ENCODE results near the gene NEDD4L. TPM values are rescaled to one million over a fixed set of nuclear protein-coding genes. Genes with fewer than 3 reads are reported as not detected.

The NEDD4L gene
- total RNA-seq, 1 experiment from 2014 or later, result 57.4 TPM

DNA sequence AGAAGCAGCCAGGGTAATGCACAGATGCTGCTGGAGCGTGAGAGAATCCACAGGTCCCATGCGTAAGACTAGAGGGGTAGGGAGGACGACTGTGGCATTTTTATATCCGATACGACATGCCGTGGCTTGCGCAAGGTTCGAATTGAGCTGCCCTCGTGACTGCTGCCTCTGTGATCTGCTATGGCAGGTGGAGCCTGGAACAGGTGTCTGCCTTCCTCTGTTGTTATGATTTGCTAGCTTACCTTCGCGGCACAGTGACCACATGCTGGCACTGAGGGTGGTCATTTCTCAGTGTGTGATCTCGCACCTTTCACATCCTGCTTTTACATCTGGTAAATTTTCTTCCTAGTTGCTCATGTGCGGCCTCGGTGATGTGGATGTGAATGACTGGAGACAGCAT lies 344.7 kb downstream of the NEDD4L start:
- Histone ChIP-seq H3K4me2 (no peak overlapping the region), H3K27ac (no peak overlapping the region), H3K36me3 (ENCODE audit: low read depth) (peaks cover 50% of the 10 kb centered on the region), H3K9me2 (ENCODE audit: insufficient read depth) (no peaks in the 10 kb centered on the region), H3K79me2 (ENCODE audit: low read depth) (no peaks in the 10 kb centered on the region), H2AFZ (no peak overlapping the region), H3K27me3 (ENCODE audit: insufficient read depth, low read depth) (no peaks in the 10 kb centered on the region), H4K20me1 (ENCODE audit: insufficient read depth) (no peaks in the 10 kb centered on the region), H3K4me3 (no peak overlapping the region), H3F3A (ENCODE audit: insufficient read depth, low read depth) (peaks cover 8% of the 10 kb centered on the region; the same call in 1 of the 2 replicates), H3K4me1 (replicated peaks; ENCODE audit: insufficient read depth) (no peaks in the 10 kb centered on the region), H3K9me3 (ENCODE audit: insufficient read depth, low read depth) (no peaks in the 10 kb centered on the region)
- no peak for DNase-seq
- intact Hi-C loops (cut with micrococcal nuclease; ENCODE audit: unreplicated experiment), result no loop called here
- TF ChIP-seq, protein P1, sequence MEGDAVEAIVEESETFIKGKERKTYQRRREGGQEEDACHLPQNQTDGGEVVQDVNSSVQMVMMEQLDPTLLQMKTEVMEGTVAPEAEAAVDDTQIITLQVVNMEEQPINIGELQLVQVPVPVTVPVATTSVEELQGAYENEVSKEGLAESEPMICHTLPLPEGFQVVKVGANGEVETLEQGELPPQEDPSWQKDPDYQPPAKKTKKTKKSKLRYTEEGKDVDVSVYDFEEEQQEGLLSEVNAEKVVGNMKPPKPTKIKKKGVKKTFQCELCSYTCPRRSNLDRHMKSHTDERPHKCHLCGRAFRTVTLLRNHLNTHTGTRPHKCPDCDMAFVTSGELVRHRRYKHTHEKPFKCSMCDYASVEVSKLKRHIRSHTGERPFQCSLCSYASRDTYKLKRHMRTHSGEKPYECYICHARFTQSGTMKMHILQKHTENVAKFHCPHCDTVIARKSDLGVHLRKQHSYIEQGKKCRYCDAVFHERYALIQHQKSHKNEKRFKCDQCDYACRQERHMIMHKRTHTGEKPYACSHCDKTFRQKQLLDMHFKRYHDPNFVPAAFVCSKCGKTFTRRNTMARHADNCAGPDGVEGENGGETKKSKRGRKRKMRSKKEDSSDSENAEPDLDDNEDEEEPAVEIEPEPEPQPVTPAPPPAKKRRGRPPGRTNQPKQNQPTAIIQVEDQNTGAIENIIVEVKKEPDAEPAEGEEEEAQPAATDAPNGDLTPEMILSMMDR (conservative IDR thresholded peaks at IDR 0.05), result no peak
- no peak for TF ChIP-seq EZH2 (IDR thresholded peaks at IDR 0.05; ENCODE audit: low read depth)
- CTCF ChIA-PET, result no interaction called here
- BruUV-seq (replicated peaks), result no TSS peak
- POLR2A ChIA-PET (ENCODE audit: unreplicated experiment), result no interaction called here

DNA sequence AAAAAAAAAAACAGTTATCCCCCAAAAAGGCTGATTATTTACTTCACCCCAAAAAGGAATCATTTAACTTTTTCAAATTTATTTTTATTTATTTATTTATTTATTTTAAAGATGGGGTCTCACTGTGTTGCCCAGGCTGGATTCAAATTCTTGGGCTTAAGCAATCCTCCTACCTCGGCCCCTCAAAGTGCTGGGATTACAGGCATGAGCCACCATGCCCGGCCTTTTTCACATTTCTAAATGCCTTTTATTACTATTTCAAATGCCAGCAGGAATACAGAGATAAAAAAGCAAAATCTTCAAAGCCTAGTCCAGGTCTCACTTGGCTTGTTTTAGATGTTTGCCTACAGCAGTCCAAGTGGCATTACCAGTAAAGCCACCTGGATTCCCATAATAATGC lies 345.7 kb downstream of the NEDD4L start:
- peaks cover 51% of the 10 kb centered on the region for H3K36me3 ChIP-seq (ENCODE audit: low read depth)
- BruUV-seq (replicated peaks), result no TSS peak
- no peak overlapping the region for H3K4me3 ChIP-seq
- H3K4me1 ChIP-seq (replicated peaks; ENCODE audit: insufficient read depth), result no peaks in the 10 kb centered on the region
- CTCF ChIA-PET, result no interaction called here
- no peaks in the 10 kb centered on the region for H3K79me2 ChIP-seq (ENCODE audit: low read depth)
- H3K27ac ChIP-seq, result no peak overlapping the region
- H3K4me2 ChIP-seq, result no peak overlapping the region
- H4K20me1 ChIP-seq (ENCODE audit: insufficient read depth), result no peaks in the 10 kb centered on the region
- no peaks in the 10 kb centered on the region for H3K9me3 ChIP-seq (ENCODE audit: insufficient read depth, low read depth)
- intact Hi-C loops (cut with micrococcal nuclease; ENCODE audit: unreplicated experiment), result no loop called here
- no peak for DNase-seq
- POLR2A ChIA-PET (ENCODE audit: unreplicated experiment), result no interaction called here
- H3K27me3 ChIP-seq (ENCODE audit: insufficient read depth, low read depth), result no peaks in the 10 kb centered on the region
- H2AFZ ChIP-seq, result no peak overlapping the region
- H3K9me2 ChIP-seq (ENCODE audit: insufficient read depth), result no peaks in the 10 kb centered on the region
- TF ChIP-seq, protein P1 (conservative IDR thresholded peaks at IDR 0.05), result no peak
- TF ChIP-seq EZH2 (IDR thresholded peaks at IDR 0.05; ENCODE audit: low read depth), result no peak
- H3F3A ChIP-seq (ENCODE audit: insufficient read depth, low read depth), result peaks cover 8% of the 10 kb centered on the region; the same call in 1 of the 2 replicates

GRCh38 chr18:58390399-58390798 lies 346.4 kb downstream of the NEDD4L start:
- ChIA-PET CTCF (no interaction called here), POLR2A (ENCODE audit: unreplicated experiment) (no interaction called here)
- Histone ChIP-seq H3F3A (ENCODE audit: insufficient read depth, low read depth) (peaks cover 9% of the 10 kb centered on the region; the same call in 1 of the 2 replicates), H2AFZ (no peak overlapping the region), H3K27me3 (ENCODE audit: insufficient read depth, low read depth) (no peaks in the 10 kb centered on the region), H3K36me3 (ENCODE audit: low read depth) (peaks cover 49% of the 10 kb centered on the region), H3K4me1 (replicated peaks; ENCODE audit: insufficient read depth) (no peaks in the 10 kb centered on the region), H3K27ac (no peak overlapping the region), H3K9me3 (ENCODE audit: insufficient read depth, low read depth) (no peaks in the 10 kb centered on the region), H3K4me2 (no peak overlapping the region), H3K4me3 (no peak overlapping the region), H4K20me1 (ENCODE audit: insufficient read depth) (no peaks in the 10 kb centered on the region), H3K79me2 (ENCODE audit: low read depth) (no peaks in the 10 kb centered on the region), H3K9me2 (ENCODE audit: insufficient read depth) (no peaks in the 10 kb centered on the region)
- no TSS peak for BruUV-seq (replicated peaks)
- TF ChIP-seq EZH2 (IDR thresholded peaks at IDR 0.05; ENCODE audit: low read depth), result no peak
- TF ChIP-seq, protein P1 (conservative IDR thresholded peaks at IDR 0.05), result no peak
- no peak for DNase-seq
- intact Hi-C loops (cut with micrococcal nuclease; ENCODE audit: unreplicated experiment), result no loop called here

All from PC-9 (cell line).